H1 (cell line): ENCODE data around the gene ABHD13.

Experiments
- BCL11A ChIP-seq, 2 experiments: IDR thresholded peaks; one replicate each; pipeline ENCODE4 v1.6.1; 2011; ENCODE audit warnings: low read depth in 2 of 2, low read length in 2 of 2, mild to moderate bottlenecking in 2 of 2
- CTCF ChIP-seq, 3 experiments: IDR thresholded peaks; 1 replicate in 2 of 3; 2 replicates in 1 of 3; pipeline versions ENCODE4 v1.5.1 to v1.6.1; 2011; ENCODE audit warnings: low read length in 3 of 3, mild to moderate bottlenecking in 3 of 3, inconsistent platforms in 2 of 3, low read depth in 1 of 3, moderate library complexity in 1 of 3; ENCODE audit not compliant: insufficient read depth in 1 of 3; ENCODE audit errors: control extremely low read depth in 1 of 3
- HDAC2 ChIP-seq, 2 experiments: fragments of 300-600 bp in 1 of 2; sonication (generic) in 1 of 2; IDR thresholded peaks; 2 replicates each; pipeline ENCODE4 v1.6.1; 2011 to 2012; ENCODE audit warnings: low read depth in 2 of 2, low read length in 2 of 2, mild to moderate bottlenecking in 2 of 2, moderate library complexity in 2 of 2, borderline replicate concordance in 1 of 2, inconsistent platforms in 1 of 2
- KDM5A ChIP-seq: fragments of 200-600 bp; IDR thresholded peaks from 2 replicates; pipeline ENCODE4 v1.7.1; 2012; ENCODE audit warnings: mild to moderate bottlenecking, low read length, inconsistent platforms, mixed read lengths
- NRF1 ChIP-seq: IDR thresholded peaks from 2 replicates; pipeline ENCODE4 v1.6.1; 2011; ENCODE audit warnings: mild to moderate bottlenecking, low read depth, low read length, improper control_type of control experiment
- POLR2A ChIP-seq, 2 experiments: IDR thresholded peaks; 1 replicate in 1 of 2; 2 replicates in 1 of 2; pipeline ENCODE4 v1.6.1; 2011; ENCODE audit warnings: low read depth in 2 of 2, low read length in 2 of 2, mild to moderate bottlenecking in 2 of 2; ENCODE audit errors: control extremely low read depth in 1 of 2
- SIN3A ChIP-seq, 2 experiments: IDR thresholded peaks in 1 of 2; conservative IDR thresholded peaks in 1 of 2; 2 replicates each; pipeline ENCODE4 v1.6.1; 2011 to 2012; ENCODE audit warnings: low read length in 2 of 2, improper control_type of control experiment in 1 of 2, low read depth in 1 of 2, mild to moderate bottlenecking in 1 of 2
- SP1 ChIP-seq: IDR thresholded peaks from 2 replicates; pipeline ENCODE4 v1.6.1; 2011; ENCODE audit warnings: low read depth, low read length
- TCF12 ChIP-seq: IDR thresholded peaks from 2 replicates; pipeline ENCODE4 v1.6.1; 2011; ENCODE audit warnings: low read depth, mild to moderate bottlenecking, low read length

GRCh38 chr13:108257248-108257647, 39.1 kb downstream of the ABHD13 start:
- TF ChIP-seq CTCF (IDR thresholded peaks at IDR 0.05; ENCODE audit: control extremely low read depth in 1 of 3, insufficient read depth in 1 of 3, low read depth in 1 of 3, low read length in 3 of 3) (no peak), SP1 (no peak), BCL11A (IDR thresholded peaks at IDR 0.05; ENCODE audit: low read depth in 2 of 2, low read length in 2 of 2) (no peak), TCF12 (no peak), SIN3A (conservative IDR thresholded peaks at IDR 0.05 in 1 of 2, IDR thresholded peaks at IDR 0.05 in 1 of 2; ENCODE audit: low read depth in 1 of 2, low read length in 2 of 2) (no peak), HDAC2 (IDR thresholded peaks at IDR 0.05; ENCODE audit: borderline replicate concordance in 1 of 2, low read depth in 2 of 2, low read length in 2 of 2) (no peak), KDM5A (no peak), POLR2A (IDR thresholded peaks at IDR 0.05; ENCODE audit: control extremely low read depth in 1 of 2, low read depth in 2 of 2, low read length in 2 of 2) (no peak), NRF1 (no peak)
